Neuronal stem cell (in vitro differentiated cells): ENCODE results near the gene TTBK1.
A peak's percentile ranks its signal among the peaks of the same experiment; 100 is the strongest.

ENCODE experiments used
- DNase-seq: peaks from one replicate; pipeline ENCODE4 v3.0.0-alpha.2; 2013; ENCODE audit warnings: low spot score
- H2AFZ ChIP-seq: one replicate; pipeline ENCODE4 v1.6.1; 2013; ENCODE audit warnings: mild to moderate bottlenecking, low read length, inconsistent platforms
- H2AK5ac ChIP-seq: 2 replicates; pipeline ENCODE4 v1.6.1; 2013; ENCODE audit warnings: low read depth, mild to moderate bottlenecking, inconsistent platforms, low read length, moderate library complexity, mixed read lengths
- H2BK120ac ChIP-seq: 2 replicates; pipeline ENCODE4 v1.6.1; 2013; ENCODE audit warnings: low read depth, mild to moderate bottlenecking, inconsistent platforms, low read length, moderate library complexity, mixed read lengths
- H2BK12ac ChIP-seq: one replicate; pipeline ENCODE4 v1.6.1; 2013; ENCODE audit warnings: low read length, inconsistent platforms
- H2BK15ac ChIP-seq: 2 replicates; pipeline ENCODE4 v1.6.1; 2013; ENCODE audit warnings: mild to moderate bottlenecking, low read length, inconsistent platforms, mixed read lengths
- H2BK5ac ChIP-seq: one replicate; pipeline ENCODE4 v1.6.1; 2013; ENCODE audit warnings: inconsistent platforms, mild to moderate bottlenecking, low read length, moderate library complexity
- H3K14ac ChIP-seq: one replicate; pipeline ENCODE4 v1.6.1; 2013; ENCODE audit warnings: low read length, inconsistent platforms
- H3K18ac ChIP-seq: 2 replicates; pipeline ENCODE4 v1.6.1; 2013; ENCODE audit warnings: low read length, inconsistent platforms
- H3K23ac ChIP-seq: 2 replicates; pipeline ENCODE4 v1.6.1; 2013; ENCODE audit warnings: low read depth, mild to moderate bottlenecking, mixed read lengths, low read length, inconsistent platforms; ENCODE audit not compliant: poor library complexity
- H3K27ac ChIP-seq: replicated peaks from 3 replicates; pipeline ENCODE4 v1.5.1; 2013; ENCODE audit warnings: low read length, inconsistent platforms
- H3K27me3 ChIP-seq, 3 experiments: 2 replicates each; pipeline ENCODE4 v1.6.1; 2013; ENCODE audit warnings: low read length in 3 of 3, mild to moderate bottlenecking in 2 of 3, inconsistent platforms in 1 of 3, low read depth in 1 of 3, mixed read lengths in 1 of 3, moderate library complexity in 1 of 3; ENCODE audit not compliant: control insufficient read depth in 3 of 3, insufficient read depth in 3 of 3
- H3K36me3 ChIP-seq, 2 donors: replicated peaks in 1 of 2; 2 replicates each; pipeline ENCODE4 v1.6.1; 2013; ENCODE audit warnings: low read length in 2 of 2; ENCODE audit not compliant: control insufficient read depth in 2 of 2, insufficient read depth in 2 of 2
- H3K4ac ChIP-seq: 2 replicates; pipeline ENCODE4 v1.6.1; 2013; ENCODE audit warnings: inconsistent platforms, mild to moderate bottlenecking, low read length, moderate library complexity
- H3K4me1 ChIP-seq, 2 donors: 1 replicate in 1 of 2; 2 replicates in 1 of 2; pipeline ENCODE4 v1.6.1; 2013; ENCODE audit warnings: low read length in 2 of 2, low read depth in 1 of 2; ENCODE audit not compliant: control insufficient read depth in 2 of 2, insufficient read depth in 1 of 2
- H3K4me2 ChIP-seq: one replicate; pipeline ENCODE4 v1.6.1; 2013; ENCODE audit warnings: mild to moderate bottlenecking, low read length, inconsistent platforms; ENCODE audit not compliant: insufficient read depth, poor library complexity, severe bottlenecking
- H3K4me3 ChIP-seq, 2 donors: 2 replicates each; pipeline ENCODE4 v1.5.1; 2013; ENCODE audit warnings: low read length in 2 of 2, mild to moderate bottlenecking in 2 of 2, inconsistent platforms in 1 of 2, moderate library complexity in 1 of 2
- H3K79me1 ChIP-seq: one replicate; pipeline ENCODE4 v1.6.1; 2013; ENCODE audit warnings: low read depth, mild to moderate bottlenecking, inconsistent platforms, low read length, moderate library complexity
- H3K9ac ChIP-seq: one replicate; pipeline ENCODE4 v1.6.1; 2013; ENCODE audit warnings: mild to moderate bottlenecking, low read depth, low read length, inconsistent platforms; ENCODE audit not compliant: poor library complexity
- H3K9me3 ChIP-seq, 2 donors: replicated peaks in 1 of 2; 2 replicates each; pipeline versions ENCODE3 to v1.6.1; 2013; ENCODE audit warnings: low read length in 2 of 2, mild to moderate bottlenecking in 2 of 2, inconsistent platforms in 1 of 2, low read depth in 1 of 2, mixed read lengths in 1 of 2, moderate library complexity in 1 of 2; ENCODE audit not compliant: control insufficient read depth in 2 of 2, insufficient read depth in 1 of 2
- H4K8ac ChIP-seq: one replicate; pipeline ENCODE4 v1.6.1; 2013; ENCODE audit warnings: low read depth, mild to moderate bottlenecking, inconsistent platforms, low read length, moderate library complexity
- H4K91ac ChIP-seq: one replicate; pipeline ENCODE4 v1.6.1; 2013; ENCODE audit warnings: low read length, low read depth, mild to moderate bottlenecking, inconsistent platforms; ENCODE audit not compliant: poor library complexity
- WGBS, 2 donors: extraction: QIAGEN DNeasy Blood & Tissue Kit; methylation state at CpG; one replicate each; pipeline ENCODE4 v1.1.7; 2013; ENCODE audit warnings: missing lambda C conversion rate in 2 of 2, mixed read lengths in 1 of 2; ENCODE audit not compliant: insufficient read length in 2 of 2, insufficient replicate concordance in 1 of 2; ENCODE audit errors: extremely low coverage in 2 of 2; 5-methylcytosine and 5-hydroxymethylcytosine counted together

Gene TTBK1

DNA sequence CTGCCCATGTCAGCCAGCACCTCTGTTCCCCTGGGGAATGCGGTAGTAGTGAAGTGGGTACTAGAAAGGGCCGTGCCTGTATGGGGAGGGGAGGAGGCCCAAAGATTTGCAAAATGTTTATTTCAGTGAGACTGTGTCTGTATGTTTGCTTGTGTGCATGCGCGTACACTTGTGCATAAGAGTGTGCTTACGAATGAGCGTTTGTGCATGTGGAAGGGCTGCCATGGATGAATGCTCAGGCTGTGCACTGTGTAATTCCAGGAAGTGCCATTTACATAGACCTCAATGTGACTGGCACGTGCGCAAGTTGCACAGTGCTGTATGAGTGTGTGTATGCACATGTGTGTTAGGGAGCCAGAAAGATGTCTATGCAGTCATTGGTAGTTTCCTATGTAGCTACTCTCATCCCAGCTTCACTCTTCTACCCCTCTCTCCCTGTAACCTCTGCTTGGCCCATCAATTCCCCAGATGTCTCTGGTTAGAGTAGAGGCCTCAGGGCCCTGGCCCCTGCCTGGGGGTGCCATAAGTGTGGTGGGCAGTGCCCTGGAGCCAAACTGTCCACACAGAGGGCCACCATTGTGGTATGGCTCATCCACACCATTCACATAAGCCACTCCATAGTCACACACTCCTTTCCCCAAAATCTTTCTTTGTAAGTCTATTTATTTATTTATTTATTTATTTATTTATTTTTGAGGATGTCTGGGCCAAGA, 28.0 kb downstream of the TTBK1 start:
- Histone ChIP-seq H3K9me3 (no peaks in the 10 kb centered on the region), H3K27me3 (peaks cover 0 to 23% (median 22%) of the 10 kb centered on the region in 3 experiments), H3K9ac (no peak overlapping the region), H3K4ac (no peak overlapping the region), H2AK5ac (no peak overlapping the region), H3K4me2 (no peak overlapping the region), H2BK120ac (no peak overlapping the region), H2AFZ (no peak overlapping the region), H3K23ac (no peak overlapping the region), H3K36me3 (no peaks in the 10 kb centered on the region), H2BK15ac (no peak overlapping the region), H2BK5ac (no peak overlapping the region), H3K4me1 (peaks cover 19 to 25% of the 10 kb centered on the region in 2 donors), H2BK12ac (no peak overlapping the region), H3K27ac (no peak overlapping the region), H4K8ac (no peak overlapping the region), H3K18ac (no peak overlapping the region), H4K91ac (no peak overlapping the region), H3K14ac (no peak overlapping the region), H3K79me1 (no peaks in the 10 kb centered on the region), H3K4me3 (peak overlapping the region in 1 of 2 donors; percentile 66)
- no peak for DNase-seq
- no CpG with 5 or more reads among the region's 8 CpGs for WGBS, 2 donors

DNA sequence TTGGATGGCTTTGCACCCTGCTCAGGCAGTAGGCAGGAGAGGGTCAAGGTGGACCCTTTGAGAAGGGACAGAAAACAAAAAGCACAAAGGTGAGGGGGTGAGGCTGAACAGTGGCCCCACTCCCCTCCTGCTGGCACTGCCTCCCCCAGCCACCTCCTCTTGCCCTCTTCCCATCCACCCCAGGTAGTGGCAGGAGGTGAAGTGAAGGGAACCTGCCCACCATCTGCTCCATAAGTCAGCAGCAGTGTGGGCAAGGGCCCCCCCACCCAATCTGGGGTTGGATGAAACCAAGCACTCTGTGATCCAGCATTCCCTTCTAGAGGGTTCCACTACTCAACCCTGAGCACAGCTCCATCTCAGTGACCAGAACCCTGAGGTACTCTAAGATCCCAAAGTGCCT, 28.7 kb downstream of the TTBK1 start:
- Histone ChIP-seq H3K9me3 (no peaks in the 10 kb centered on the region), H2BK5ac (no peak overlapping the region), H3K9ac (no peak overlapping the region), H3K4me3 (no peak overlapping the region), H3K23ac (no peak overlapping the region), H2BK15ac (no peak overlapping the region), H2AK5ac (no peak overlapping the region), H2AFZ (no peak overlapping the region), H4K8ac (no peak overlapping the region), H3K27me3 (peaks cover 0 to 30% (median 23%) of the 10 kb centered on the region in 3 experiments), H4K91ac (no peak overlapping the region), H3K14ac (no peak overlapping the region), H3K79me1 (no peaks in the 10 kb centered on the region), H2BK120ac (no peak overlapping the region), H2BK12ac (no peak overlapping the region), H3K18ac (no peak overlapping the region), H3K36me3 (no peaks in the 10 kb centered on the region), H3K4me2 (no peak overlapping the region), H3K27ac (no peak overlapping the region), H3K4me1 (peaks cover 24 to 31% of the 10 kb centered on the region in 2 donors), H3K4ac (no peak overlapping the region)
- no peak for DNase-seq

DNA sequence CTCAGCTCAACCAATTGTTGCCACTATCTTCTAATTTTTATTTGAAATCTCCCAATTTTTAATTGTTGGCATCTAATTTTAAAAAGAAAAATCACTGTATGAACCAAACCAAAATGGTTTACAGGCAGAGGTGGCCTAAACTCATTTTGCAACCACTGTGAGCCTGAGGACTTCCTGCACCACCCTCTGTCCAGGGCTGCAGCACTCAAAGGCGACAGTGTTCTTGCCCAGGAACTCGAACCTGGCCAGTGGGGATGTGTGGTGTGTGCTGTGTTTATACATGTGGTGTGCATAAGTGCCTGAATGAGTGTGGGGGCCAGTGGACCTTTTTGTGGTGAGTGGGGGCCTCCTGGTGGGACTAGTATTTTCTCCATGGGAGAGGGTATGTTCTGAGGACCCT, 30.4 kb downstream of the TTBK1 start:
- DNase-seq: no peak
- H3K18ac ChIP-seq: no peak overlapping the region
- no peak overlapping the region for H3K14ac ChIP-seq
- no peaks in the 10 kb centered on the region for H3K9me3 ChIP-seq
- no peak overlapping the region for H3K23ac ChIP-seq
- H2BK15ac ChIP-seq: no peak overlapping the region
- H4K8ac ChIP-seq: no peak overlapping the region
- no peak overlapping the region for H3K4me2 ChIP-seq
- no peak overlapping the region for H3K4me3 ChIP-seq
- no CpG with 5 or more reads among the region's 2 CpGs for WGBS, 2 donors
- H2AK5ac ChIP-seq: no peak overlapping the region
- peaks cover 0 to 31% (median 23%) of the 10 kb centered on the region in 3 experiments for H3K27me3 ChIP-seq
- no peak overlapping the region for H2AFZ ChIP-seq
- H3K79me1 ChIP-seq: no peaks in the 10 kb centered on the region
- peaks cover 22 to 44% of the 10 kb centered on the region in 2 donors for H3K4me1 ChIP-seq
- H3K9ac ChIP-seq: no peak overlapping the region
- no peak overlapping the region for H2BK5ac ChIP-seq
- no peak overlapping the region for H3K4ac ChIP-seq
- H3K27ac ChIP-seq: no peak overlapping the region
- no peak overlapping the region for H2BK12ac ChIP-seq
- H4K91ac ChIP-seq: no peak overlapping the region
- no peaks in the 10 kb centered on the region for H3K36me3 ChIP-seq
- H2BK120ac ChIP-seq: no peak overlapping the region

DNA sequence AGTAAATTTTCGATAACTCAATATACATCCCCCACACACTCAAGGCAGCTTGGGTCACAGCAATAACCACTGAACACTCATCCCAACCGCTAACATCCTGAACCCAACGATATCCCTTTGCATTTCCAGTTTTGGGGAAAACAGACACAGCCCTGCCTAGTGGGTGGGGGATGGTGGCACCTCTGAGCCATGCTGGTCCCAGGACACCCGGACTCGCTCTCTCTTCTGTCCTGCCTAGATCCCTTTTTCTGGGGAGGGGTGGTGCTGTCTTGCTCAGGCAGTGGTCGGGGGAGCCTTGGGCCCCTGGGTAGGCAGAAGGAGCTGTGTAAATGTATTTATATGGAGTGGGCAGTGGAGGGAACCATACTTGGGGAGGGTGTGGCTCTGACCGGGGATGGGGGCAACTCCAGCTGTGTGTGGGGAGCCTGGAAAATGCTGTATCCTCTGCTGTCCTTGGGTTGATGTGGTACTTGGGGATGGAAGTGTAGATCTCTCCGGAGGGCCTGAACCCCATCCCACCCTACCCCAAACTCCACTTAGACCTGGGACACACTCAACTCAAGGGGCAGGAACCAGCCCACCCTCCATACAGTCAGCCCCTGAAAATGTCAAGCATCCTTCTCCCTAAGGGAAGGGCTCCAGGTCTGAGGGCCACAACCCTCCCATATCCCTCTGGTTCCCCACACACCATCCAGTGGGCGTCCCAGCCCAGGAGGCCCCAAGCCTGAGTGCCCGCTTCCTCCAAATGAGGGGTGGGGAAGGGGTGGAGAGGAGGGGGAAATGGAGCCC, 31.0 kb downstream of the TTBK1 start:
- no peak overlapping the region for H2BK12ac ChIP-seq
- H2BK15ac ChIP-seq: peak overlapping the region; percentile 77
- no peak overlapping the region for H3K14ac ChIP-seq
- no peak overlapping the region for H2BK5ac ChIP-seq
- H3K36me3 ChIP-seq: no peaks in the 10 kb centered on the region
- peak overlapping the region; percentile 86 for H3K9ac ChIP-seq
- peak overlapping the region; percentile 79 for H3K4me2 ChIP-seq
- H4K91ac ChIP-seq: no peak overlapping the region
- peaks cover 0 to 31% (median 19%) of the 10 kb centered on the region in 3 experiments for H3K27me3 ChIP-seq
- no peak overlapping the region for H3K4me3 ChIP-seq
- H3K4ac ChIP-seq: no peak overlapping the region
- peak overlapping the region; percentile 66 for H2AFZ ChIP-seq
- H2BK120ac ChIP-seq: no peak overlapping the region
- H3K23ac ChIP-seq: peak overlapping the region; percentile 70
- peaks cover 24 to 43% of the 10 kb centered on the region in 2 donors for H3K4me1 ChIP-seq
- H3K9me3 ChIP-seq: no peaks in the 10 kb centered on the region
- no peak overlapping the region for H4K8ac ChIP-seq
- H2AK5ac ChIP-seq: peak overlapping the region; percentile 8
- H3K18ac ChIP-seq: peak overlapping the region; percentile 95
- no CpG with 5 or more reads among the region's 10 CpGs for WGBS, 2 donors
- no peaks in the 10 kb centered on the region for H3K79me1 ChIP-seq
- H3K27ac ChIP-seq: no peak overlapping the region
- no peak for DNase-seq
